HG03064 (cell line): ENCODE measurements around the gene CFI.

Experiments
- ATAC-seq: cut with Tn5 transposase; IDR thresholded peaks from one replicate; pipeline ENCODE4 v1.9.1; 2021; ENCODE audit warnings: low read depth; ENCODE audit not compliant: unreplicated experiment

The CFI gene

DNA sequence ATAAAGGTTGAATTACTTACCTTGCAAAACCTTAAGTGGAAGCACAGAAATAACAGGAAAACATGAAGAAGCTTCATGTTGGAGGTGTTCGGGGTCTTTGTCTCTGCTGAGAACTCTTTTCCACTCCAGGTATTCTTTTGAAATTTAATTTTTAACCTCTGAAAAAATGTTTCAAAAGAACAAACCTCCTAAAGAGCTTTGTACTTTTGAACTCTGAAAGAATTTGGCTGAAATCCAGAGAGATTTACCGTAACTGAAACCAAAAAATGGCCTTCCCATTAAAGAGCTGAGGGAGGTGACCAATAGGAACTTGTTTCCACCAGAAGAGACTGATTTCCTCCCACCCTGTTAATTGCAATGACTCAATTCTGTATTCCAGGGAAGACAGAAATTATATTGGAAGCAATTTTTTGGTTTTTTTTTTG lies at the start of gene CFI:
Gene CFI (minus strand): TSS at position 105 of the 425 bp plus-strand sequence. CDS start 28 bp downstream, at position 77.
- no peak for ATAC-seq

DNA sequence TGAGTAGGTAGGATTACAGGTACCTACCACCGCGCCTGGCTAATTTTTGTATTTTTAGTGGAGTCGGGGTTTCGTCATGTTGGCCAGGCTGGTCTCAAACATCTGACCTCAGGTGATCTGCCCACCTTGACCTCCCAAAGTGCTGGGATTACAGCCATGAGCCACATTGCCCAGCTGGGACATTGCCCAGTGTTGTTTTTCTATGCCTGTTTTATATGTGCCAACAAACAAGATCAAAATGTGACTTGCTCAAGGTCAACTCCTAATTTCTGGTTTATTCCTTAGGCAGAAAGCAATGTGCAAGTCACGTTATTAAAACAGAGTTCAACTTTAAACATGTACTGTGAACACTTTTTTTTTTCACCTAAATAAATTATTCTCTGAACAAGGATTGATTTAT lies 48.8 kb upstream of the CFI start:
- no peak for ATAC-seq

DNA sequence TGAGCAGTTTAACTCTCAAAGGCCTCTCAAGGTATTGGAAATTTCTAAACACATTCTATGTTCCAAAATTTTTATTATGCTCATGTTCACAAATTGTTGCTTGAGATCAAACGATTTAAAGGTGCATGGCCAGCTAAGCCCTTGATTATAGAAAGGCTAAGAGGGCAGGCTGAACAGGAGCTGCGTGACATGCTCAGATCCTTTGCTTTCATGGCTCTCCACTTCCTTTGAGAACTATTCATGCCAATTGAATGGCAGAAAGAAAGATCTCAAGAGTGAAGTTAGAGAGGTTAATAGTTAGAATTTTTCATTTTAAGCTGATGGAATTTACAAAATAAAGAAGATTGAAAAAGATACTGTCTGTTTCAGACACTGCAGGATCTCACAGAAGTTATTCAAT lies 46.7 kb upstream of the CFI start:
- ATAC-seq = no peak

DNA sequence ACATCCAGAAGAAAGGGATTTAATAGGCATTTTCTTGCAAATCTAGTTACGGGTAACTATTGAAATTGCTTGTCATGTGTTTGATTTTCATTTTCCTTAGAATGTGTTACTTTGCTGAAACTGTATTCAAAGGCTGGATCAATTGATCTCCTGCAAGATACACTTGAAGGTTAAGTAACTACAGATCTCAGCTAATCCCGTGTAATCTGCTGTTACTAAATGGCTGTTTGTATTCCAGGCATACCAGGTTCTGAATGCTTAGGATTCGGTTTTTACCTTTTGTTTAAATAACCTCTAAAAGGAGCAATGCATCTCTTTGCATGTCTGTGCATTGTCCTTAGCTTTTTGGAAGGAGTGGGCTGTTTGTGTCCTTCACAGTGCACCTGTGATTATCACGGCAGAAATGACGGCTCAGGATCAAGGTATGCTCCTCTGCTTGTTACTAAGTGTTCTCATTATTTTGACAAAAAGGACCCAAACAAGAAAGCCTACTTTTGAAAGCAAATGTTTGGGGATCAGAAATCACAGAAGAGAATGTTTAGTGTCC lies 46.2 kb upstream of the CFI start, which contains the start of gene LRIT3:
Gene LRIT3 (plus strand): TSS at position 212 of the 547 bp plus-strand sequence. CDS start 95 bp downstream, at position 307.
- no peak for ATAC-seq

DNA sequence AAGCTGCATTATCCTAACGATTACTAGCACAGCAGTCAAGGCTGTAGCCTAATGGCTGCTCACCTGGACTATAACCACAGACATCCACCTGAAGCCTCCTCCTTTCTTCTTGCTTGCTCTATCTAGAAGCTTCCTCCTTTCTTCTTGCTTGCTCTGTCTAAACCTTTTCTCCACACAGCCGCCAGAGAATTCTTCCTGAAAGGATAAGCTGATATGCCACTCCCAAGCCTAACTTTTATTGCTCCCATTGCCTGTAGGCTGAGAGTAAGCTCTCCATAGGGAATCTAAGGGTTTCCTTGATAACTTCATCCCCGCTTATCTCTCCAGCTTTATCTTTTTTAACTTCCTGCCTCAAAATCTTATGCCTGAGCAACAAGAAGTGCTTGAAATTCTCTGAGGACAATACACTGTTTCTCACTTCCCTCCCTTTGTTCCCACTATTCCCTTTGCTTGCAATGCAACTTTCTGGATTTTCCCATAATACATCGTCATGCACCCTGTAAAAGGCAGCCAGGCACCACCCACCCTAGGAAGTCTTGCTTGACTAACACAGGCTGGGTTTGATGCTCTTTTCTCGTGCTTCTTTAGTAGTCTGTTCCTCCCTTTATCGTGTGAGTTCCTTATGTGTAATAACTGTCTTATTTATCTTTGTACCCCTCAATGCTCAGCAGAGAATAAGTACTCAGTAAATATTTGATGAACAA lies 44.7 kb upstream of the CFI start:
- ATAC-seq = no peak

DNA sequence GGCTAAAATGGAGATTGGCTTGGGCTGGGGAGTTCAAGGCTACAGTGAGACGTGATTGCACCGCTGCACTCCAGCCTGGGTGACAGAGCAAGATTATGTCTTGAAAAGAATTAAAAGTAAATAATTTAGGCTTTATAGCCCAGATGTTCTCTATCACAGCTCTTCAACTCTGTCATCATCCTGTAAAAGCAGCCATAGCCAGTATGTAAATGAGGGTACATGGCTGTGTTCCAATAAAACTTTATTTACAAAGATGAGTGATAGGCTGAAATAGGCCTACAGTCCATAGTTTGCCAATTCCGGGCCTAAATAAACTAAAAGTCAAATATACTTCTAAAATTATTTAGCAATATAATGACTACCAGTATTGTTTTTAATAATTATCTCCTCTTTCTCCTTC lies 35.2 kb upstream of the CFI start:
- ATAC-seq = no peak

DNA sequence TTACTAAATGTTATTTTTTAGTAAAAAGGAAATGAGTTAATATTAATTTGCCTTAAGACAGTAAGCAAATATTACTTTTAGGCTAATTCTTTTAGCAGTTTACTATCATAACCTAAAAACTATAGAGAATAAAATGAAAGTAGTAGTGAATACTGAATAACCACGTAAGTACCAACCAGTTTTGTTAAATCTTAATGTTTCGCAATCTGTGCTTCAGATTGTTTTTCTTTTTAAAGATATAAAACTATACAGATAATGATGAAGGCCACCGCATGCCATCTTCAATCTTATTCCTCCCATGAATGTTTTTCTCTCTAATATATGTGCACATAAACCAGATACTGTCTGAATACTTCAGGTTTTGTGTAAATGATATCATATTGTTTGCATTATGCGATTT lies 32.0 kb upstream of the CFI start:
- ATAC-seq = no peak

DNA sequence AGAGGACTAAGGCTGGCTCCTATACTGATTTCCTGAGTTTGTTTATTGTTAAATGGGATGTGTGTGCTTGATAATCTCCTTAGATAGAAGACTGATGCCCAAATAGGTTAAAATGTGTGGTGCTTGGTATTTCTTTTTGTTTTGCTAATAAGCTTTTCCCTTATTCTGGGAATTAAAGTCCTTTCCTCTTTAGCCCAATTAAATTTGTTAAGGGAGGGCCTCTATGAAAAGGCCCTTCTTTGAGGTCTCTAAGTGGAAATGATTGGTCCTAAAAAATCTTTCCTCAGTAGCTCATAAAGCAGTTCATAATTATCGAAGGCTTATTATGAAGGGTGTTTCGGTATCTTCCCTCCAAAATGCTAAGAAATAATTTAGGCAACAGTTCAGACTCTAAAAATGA lies 25.9 kb upstream of the CFI start, which contains the start of gene RRH:
Gene RRH (plus strand): TSS at position 301 of the 400 bp plus-strand sequence. CDS start 56 bp downstream, at position 357.
- ATAC-seq = no peak

DNA sequence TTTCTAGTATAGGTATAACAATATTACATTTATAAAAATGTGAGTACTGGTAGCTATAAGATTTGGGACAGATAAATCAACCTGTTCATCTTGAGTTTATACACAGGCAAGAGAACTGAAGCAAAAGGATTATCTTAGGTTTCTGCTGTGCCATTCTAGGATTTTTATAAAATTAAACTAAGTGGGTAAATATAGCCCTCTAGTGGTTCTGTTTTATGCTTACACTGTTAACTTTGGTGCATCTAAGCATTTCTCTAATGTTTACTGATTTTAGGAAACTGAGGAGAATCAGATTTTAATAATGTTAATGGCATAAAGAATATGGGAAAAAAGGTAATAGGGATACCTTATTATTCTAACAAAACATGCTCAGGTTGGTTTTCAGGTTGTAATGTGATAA lies 24.9 kb upstream of the CFI start:
- ATAC-seq = no peak

DNA sequence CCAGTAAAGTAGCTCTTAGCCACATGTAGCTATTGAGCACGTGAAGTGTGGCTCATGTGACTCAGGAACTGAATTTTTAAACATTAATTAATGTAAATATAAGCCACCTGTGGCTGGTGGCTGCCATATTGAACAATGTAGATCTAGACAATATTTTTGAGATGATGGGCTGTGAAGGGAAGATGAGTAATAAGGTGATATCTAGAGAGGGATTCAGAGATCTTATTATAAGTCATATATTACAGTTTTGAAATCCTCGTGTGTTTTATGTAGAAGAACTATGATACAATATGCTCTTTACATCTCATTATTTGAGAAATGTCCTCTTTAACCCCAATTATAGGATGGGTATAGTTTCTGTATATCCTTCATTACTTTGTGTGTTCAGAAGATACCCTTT lies 19.4 kb upstream of the CFI start:
- no peak for ATAC-seq

DNA sequence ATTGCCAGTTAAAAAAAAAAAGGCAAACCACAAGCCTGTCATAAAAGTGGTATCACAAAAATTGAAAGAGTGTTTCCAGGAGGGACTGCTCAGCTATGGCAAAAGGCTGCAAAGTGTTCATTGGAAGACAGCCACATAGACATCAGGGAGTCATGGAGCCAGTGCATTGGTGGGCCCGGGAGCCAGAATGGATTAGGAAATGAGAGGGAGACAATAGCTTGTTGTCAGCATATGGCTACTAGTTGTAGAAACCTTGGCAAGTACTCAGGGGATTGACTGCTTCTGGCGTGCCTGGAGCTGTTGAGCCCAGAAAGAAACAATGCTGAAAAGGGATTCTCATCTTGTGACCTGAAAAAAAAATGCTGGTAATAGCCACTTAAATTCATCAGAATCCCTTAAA lies 18.8 kb upstream of the CFI start:
- ATAC-seq = no peak

DNA sequence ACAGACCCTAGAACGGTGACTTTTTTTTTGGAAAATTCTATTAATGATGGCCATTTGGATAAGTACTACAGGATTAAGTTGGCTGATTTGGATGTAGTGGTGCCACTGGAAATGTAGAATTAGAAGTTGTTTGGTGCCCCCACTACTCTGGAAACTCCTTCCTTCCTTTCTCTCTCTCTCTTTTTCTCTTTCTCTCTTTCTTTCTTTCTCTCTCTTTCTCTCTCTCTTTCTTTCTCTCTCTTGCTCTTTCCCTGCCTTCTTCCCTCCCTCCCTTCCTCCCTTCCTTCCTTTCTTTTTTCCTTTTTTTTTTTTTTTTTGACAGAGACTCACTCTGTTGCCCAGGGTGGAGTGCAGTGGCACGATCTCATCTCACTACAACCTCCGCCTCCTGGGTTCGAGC lies 16.5 kb upstream of the CFI start:
- no peak for ATAC-seq

DNA sequence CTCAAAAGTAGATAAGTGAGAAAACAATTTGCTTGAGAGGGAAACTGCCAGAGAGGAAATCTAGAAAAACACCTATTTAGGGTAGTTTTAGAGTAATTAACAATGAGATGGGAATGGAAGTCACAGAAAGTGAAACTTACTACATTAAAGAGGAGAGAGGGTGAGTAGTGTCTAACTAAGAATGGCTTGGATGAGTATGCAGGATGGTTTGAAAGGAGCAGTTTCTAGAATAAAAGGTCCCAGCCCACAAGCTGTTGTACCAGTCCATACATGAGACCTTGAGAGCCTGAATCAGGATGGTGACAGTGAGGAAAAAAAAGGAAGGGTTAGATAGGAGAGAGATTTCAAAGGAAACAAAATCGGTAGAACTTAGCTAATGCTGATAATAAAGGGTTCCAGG lies 15.1 kb upstream of the CFI start:
- no peak for ATAC-seq

DNA sequence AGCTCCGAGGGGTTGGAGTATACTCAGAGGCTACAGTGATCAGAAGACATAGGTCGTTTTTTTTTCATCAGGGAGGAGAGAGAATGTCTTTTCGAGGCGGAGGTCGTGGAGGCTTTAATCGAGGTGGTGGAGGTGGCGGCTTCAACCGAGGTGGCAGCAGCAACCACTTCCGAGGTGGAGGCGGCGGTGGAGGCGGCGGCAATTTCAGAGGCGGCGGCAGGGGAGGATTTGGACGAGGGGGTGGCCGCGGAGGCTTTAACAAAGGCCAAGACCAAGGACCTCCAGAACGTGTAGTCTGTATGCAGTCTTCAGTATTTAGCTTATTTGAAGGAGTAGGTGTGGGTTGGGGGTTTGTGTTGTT lies 14.3 kb upstream of the CFI start:
- ATAC-seq = no peak

DNA sequence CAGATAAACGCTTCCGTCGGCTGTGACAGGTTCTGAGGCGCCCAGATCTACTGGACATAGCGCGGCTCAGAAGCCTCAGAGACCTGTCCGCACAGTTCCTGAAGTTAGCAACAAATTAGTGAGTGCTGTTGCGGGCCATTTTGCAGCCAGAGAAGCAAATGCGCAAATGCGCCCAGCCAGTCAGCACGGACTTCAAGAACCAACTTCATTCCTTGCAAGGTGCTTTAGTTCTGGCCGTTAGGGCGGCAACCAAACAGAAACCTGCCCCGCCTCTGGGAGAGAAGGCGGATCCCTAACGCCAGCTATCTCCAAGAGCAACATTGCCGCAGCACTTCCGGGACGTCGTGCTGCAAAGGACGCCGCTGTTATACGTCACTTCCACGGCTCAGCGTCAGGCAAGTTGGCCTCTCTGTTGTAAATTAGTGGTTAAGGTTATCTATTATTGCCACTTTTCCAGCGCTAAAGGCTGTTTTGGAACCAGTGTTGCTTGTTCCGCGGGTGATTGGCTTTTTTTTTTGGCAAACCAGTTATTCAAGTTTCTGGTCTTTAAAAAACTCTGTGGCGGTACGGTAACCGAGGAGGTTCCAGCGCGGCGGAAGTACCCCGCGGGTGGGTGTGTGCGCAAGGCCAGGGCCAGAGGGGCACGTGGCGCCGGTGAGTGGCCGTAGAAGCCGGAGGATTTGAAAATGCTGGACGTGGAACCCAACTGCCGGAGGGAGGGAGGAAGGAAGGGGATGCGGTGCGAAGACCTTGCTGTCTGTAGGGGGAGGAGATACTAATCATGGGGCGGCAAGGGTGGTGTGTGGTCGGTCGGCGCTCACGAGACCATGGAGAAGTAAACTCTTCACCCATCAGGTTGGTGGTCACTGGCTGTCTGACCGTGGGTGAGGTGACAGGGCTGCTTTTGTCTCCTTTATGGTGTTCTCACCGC lies 13.6 kb upstream of the CFI start, which contains the start of gene GAR1:
Gene GAR1 (plus strand): TSS at position 612 of the 931 bp plus-strand sequence. CDS start 403 bp downstream, outside the sequence.
- peak; percentile 99 for ATAC-seq

DNA sequence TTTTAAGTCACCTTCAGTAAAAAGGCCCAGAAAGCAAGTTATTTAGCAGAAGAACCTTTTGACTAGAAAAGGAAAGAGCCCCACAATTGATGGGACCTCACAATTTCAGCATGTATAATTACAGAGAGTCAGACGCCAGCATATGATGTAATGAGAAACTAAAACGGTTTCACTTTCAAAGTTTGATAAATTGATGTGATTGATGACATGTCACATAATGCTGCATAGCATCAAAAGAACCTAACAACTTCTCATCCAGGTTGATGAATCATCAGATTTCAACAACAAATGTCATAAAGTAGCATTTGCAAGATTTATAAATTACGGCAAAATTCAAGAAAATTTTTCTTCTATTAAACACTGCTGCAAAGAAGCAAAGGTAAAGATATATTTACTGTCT lies 9.9 kb upstream of the CFI start:
- ATAC-seq = no peak

DNA sequence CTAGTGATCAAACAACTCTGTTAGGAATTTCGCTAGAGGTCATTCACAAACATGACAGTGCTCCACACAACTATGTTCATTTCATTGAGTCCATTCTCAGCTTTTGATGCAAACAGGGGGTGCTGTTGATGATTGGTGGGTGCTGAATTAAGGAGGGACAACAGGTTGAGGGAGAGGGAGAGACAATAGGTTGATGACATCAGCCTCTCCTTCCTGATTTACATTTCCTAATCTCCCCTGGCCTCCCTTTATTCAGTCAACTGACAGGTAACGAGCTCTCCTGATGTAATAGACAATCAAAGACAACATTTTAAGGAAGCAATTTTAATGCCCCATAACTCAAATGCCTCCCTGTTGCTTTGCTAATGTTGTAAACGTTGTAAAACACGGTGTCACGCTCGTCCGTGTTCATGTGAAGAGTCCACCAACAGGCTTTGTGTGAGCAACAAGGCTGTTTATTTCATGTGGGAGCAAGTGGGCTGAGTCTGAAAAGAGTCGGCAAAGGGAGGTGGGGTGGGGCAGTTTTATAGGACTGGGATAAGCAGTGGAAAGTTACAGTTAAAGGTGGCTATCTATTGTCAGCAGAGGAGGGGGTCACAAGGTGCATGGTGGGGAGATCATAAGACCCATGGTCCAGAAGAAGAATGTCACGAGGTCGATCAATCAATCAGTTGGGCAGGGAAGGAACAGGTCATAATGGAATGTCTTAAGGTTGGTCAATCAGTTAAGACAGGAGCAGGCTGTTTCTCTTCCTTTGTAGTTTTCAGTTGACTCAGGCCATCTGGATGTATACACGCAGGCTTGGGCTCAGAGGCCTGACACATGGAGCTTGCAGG lies 9.0 kb upstream of the CFI start:
- no peak for ATAC-seq

DNA sequence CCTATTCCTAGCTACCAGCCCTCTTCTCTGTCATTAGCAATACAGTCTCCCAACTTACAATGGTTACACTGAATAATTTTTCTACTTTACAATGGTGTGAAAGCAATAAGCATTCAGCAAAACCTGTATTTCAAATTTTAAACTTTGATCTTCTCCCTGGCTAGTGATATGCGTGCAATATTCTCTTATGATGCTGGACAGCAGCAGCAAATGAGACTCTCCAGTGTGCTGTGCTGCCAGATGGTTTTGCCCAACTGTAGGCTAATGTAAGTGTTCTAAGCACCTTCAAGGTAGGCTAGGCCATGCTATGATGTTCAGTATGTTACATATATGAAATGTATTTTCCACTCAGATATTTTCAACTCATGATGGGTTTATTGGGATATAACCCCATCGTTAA lies 7.9 kb upstream of the CFI start:
- ATAC-seq = no peak

DNA sequence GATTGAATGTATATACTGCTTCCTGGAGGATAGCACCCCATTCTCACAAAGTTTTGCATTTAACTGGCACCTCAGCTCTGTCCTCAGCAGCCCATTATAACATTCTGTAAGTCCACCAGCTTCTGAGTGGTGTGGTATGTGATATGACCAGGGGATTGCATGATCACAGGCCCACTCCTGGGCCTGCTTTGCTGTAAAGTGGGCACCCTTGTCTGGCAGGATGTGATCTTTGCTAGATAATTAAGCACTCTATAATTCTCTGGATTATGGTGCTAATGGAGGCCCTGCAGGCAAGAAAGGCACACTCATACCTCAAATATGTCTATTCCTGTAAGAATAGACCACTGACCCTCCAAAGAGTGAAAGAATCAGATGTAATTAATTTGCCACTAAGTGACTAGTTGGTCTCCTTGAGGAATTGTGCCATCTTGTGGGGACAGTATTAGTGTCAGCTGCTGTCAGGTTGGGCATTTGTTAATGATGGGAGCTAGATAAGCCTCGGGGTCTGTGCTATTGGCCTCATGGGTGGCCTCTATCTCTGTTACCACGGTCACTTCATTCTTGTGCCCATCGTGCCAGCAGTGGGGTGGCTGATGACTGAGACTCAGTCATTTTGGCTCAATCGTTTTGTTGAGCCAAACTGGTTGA lies 2.2 kb upstream of the CFI start:
- no peak for ATAC-seq
